SK-N-DZ (cell line): ENCODE measurements around the gene KRT35.

Source experiments
- small RNA-seq, 2 experiments: library from RNA; depleted of rRNA; stranded (forward); fragments of <200 nt; gene quantifications; one replicate each; pipeline ENCODE3, GENCODE V24; 2014

The KRT35 gene

Small RNA genes within 50 kb of the gene (small RNA-seq; reads per million reads assigned to genes)
- gene RNU2-32P = 0.92 to 13.4 reads per million in 2 experiments
